H9 (cell line): Measurements from ENCODE around the gene SLC38A1. TPM values are rescaled to one million over a fixed set of nuclear protein-coding genes. Genes with fewer than 3 reads are reported as not detected.
A peak's percentile ranks its signal among the peaks of the same experiment; 100 is the strongest.

Experiments
- DNase-seq: peaks from one replicate; pipeline ENCODE4 v3.0.0-alpha.2; 2017
- H2AFZ ChIP-seq: one replicate; pipeline ENCODE4 v1.6.1; 2013; ENCODE audit warnings: mild to moderate bottlenecking, low read length, control low read depth, moderate library complexity
- H2AK5ac ChIP-seq: 2 replicates; pipeline ENCODE4 v1.6.1; 2013; ENCODE audit warnings: low read length, control low read depth, mixed read lengths; ENCODE audit not compliant: insufficient read length
- H2BK120ac ChIP-seq: one replicate; pipeline ENCODE4 v1.6.1; 2013; ENCODE audit warnings: low read depth, mild to moderate bottlenecking, low read length, control low read depth, inconsistent platforms; ENCODE audit not compliant: poor library complexity, severe bottlenecking
- H2BK12ac ChIP-seq: 2 replicates; pipeline ENCODE4 v1.6.1; 2013; ENCODE audit warnings: low read length, control low read depth, mixed read lengths, low read depth; ENCODE audit not compliant: insufficient read length
- H2BK15ac ChIP-seq: 2 replicates; pipeline ENCODE4 v1.6.1; 2013; ENCODE audit warnings: low read depth, low read length, control low read depth
- H2BK20ac ChIP-seq: one replicate; pipeline ENCODE4 v1.6.1; 2013; ENCODE audit warnings: low read depth, mild to moderate bottlenecking, low read length, control low read depth, inconsistent platforms; ENCODE audit not compliant: poor library complexity, severe bottlenecking
- H2BK5ac ChIP-seq: 2 replicates; pipeline ENCODE4 v1.6.1; 2013; ENCODE audit warnings: low read length, control low read depth, mixed read lengths; ENCODE audit not compliant: insufficient read length
- H3K14ac ChIP-seq: 2 replicates; pipeline ENCODE4 v1.6.1; 2013; ENCODE audit warnings: low read length, control low read depth; ENCODE audit not compliant: insufficient read depth
- H3K18ac ChIP-seq: 2 replicates; pipeline ENCODE4 v1.6.1; 2013; ENCODE audit warnings: low read depth, mild to moderate bottlenecking, mixed read lengths, low read length, control low read depth; ENCODE audit not compliant: insufficient read length
- H3K23ac ChIP-seq: 2 replicates; pipeline ENCODE4 v1.6.1; 2013; ENCODE audit warnings: low read length, control low read depth, mixed read lengths, low read depth; ENCODE audit not compliant: insufficient read length
- H3K23me2 ChIP-seq: 2 replicates; pipeline ENCODE4 v1.6.1; 2013; ENCODE audit warnings: low read depth, mild to moderate bottlenecking, mixed read lengths, low read length, control low read depth; ENCODE audit not compliant: insufficient read length, poor library complexity, severe bottlenecking
- H3K27ac ChIP-seq: 2 replicates; pipeline ENCODE4 v1.5.1; 2013; ENCODE audit warnings: low read length, control low read depth, mixed read lengths, low read depth; ENCODE audit not compliant: insufficient read length
- H3K27me3 ChIP-seq: 2 replicates; pipeline ENCODE4 v1.6.1; 2013; ENCODE audit warnings: low read length, control low read depth, inconsistent platforms; ENCODE audit not compliant: insufficient read depth
- H3K4ac ChIP-seq: 2 replicates; pipeline ENCODE4 v1.6.1; 2013; ENCODE audit warnings: low read depth, mild to moderate bottlenecking, control low read depth, inconsistent platforms, low read length, moderate library complexity
- H3K4me1 ChIP-seq: 2 replicates; pipeline ENCODE4 v1.6.1; 2013; ENCODE audit warnings: low read length, control low read depth, inconsistent platforms; ENCODE audit not compliant: insufficient read depth
- H3K4me2 ChIP-seq: 2 replicates; pipeline ENCODE4 v1.6.1; 2013; ENCODE audit warnings: low read length, control low read depth, mixed read lengths; ENCODE audit not compliant: insufficient read length, insufficient read depth
- H3K56ac ChIP-seq: 2 replicates; pipeline ENCODE4 v1.6.1; 2013; ENCODE audit warnings: low read depth, mild to moderate bottlenecking, mixed read lengths, low read length, control low read depth; ENCODE audit not compliant: insufficient read length
- H3K79me1 ChIP-seq: 2 replicates; pipeline ENCODE4 v1.6.1; 2013; ENCODE audit warnings: low read depth, mild to moderate bottlenecking, moderate library complexity, low read length, control low read depth, inconsistent platforms; ENCODE audit not compliant: insufficient read depth, poor library complexity, severe bottlenecking
- H3K79me2 ChIP-seq: 2 replicates; pipeline ENCODE4 v1.6.1; 2013; ENCODE audit warnings: low read length, control low read depth, inconsistent platforms; ENCODE audit not compliant: insufficient read depth
- H3K9ac ChIP-seq: 2 replicates; pipeline ENCODE4 v1.6.1; 2013; ENCODE audit warnings: low read length, control low read depth, mixed read lengths; ENCODE audit not compliant: insufficient read length; ENCODE audit errors: extremely low read depth
- H3K9me3 ChIP-seq: one replicate; pipeline ENCODE4 v1.6.1; 2013; ENCODE audit warnings: low read depth, low read length, inconsistent platforms; ENCODE audit not compliant: control insufficient read depth
- H3T11ph ChIP-seq: one replicate; pipeline ENCODE4 v1.6.1; 2013; ENCODE audit warnings: mild to moderate bottlenecking, low read length, control low read depth, inconsistent platforms
- H4K20me1 ChIP-seq: one replicate; pipeline ENCODE4 v1.6.1; 2013; ENCODE audit not compliant: control insufficient read depth, insufficient read length, insufficient read depth
- H4K5ac ChIP-seq: 2 replicates; pipeline ENCODE4 v1.6.1; 2013; ENCODE audit warnings: low read depth, mild to moderate bottlenecking, mixed read lengths, low read length, control low read depth; ENCODE audit not compliant: insufficient read length
- H4K8ac ChIP-seq: replicated peaks from 2 replicates; pipeline ENCODE4 v1.6.1; 2013; ENCODE audit warnings: low read length, control low read depth, mixed read lengths, low read depth; ENCODE audit not compliant: insufficient read length
- H4K91ac ChIP-seq: 2 replicates; pipeline ENCODE4 v1.6.1; 2013; ENCODE audit warnings: low read depth, mild to moderate bottlenecking, moderate library complexity, mixed read lengths, low read length, control low read depth; ENCODE audit not compliant: insufficient read length
- H3K27ac Mint-ChIP-seq, 3 experiments: 2 replicates in 2 of 3; 3 replicates in 1 of 3; pipeline ENCODE4 v1.8.0; 2020 to 2021; ENCODE audit warnings: mixed read lengths in 3 of 3, mild to moderate bottlenecking in 1 of 3, moderate library complexity in 1 of 3
- H3K27me3 Mint-ChIP-seq: 2 replicates; pipeline ENCODE4 v1.8.0; 2021; ENCODE audit warnings: low read depth, mild to moderate bottlenecking, moderate library complexity, mixed read lengths
- H3K36me3 Mint-ChIP-seq, 3 experiments: 2 replicates in 2 of 3; 3 replicates in 1 of 3; pipeline ENCODE4 v1.8.0; 2020 to 2021; ENCODE audit warnings: low read depth in 3 of 3, mixed read lengths in 3 of 3; ENCODE audit not compliant: insufficient read depth in 1 of 3
- H3K4me1 Mint-ChIP-seq, 2 experiments: 2 replicates each; pipeline ENCODE4 v1.8.0; 2020; ENCODE audit warnings: mixed read lengths in 2 of 2
- H3K4me3 Mint-ChIP-seq, 2 experiments: 2 replicates in 1 of 2; 3 replicates in 1 of 2; pipeline ENCODE4 v1.8.0; 2020 to 2021; ENCODE audit warnings: mild to moderate bottlenecking in 2 of 2, mixed read lengths in 2 of 2, moderate library complexity in 1 of 2
- H3K9me3 Mint-ChIP-seq, 2 experiments: 2 replicates in 1 of 2; 3 replicates in 1 of 2; pipeline ENCODE4 v1.8.0; 2020; ENCODE audit warnings: mild to moderate bottlenecking in 2 of 2, mixed read lengths in 2 of 2, moderate library complexity in 1 of 2
- WGBS: extraction: QIAGEN DNeasy Blood & Tissue Kit; methylation state at CpG from one replicate; pipeline ENCODE4 v1.1.7; 2013; ENCODE audit warnings: missing lambda C conversion rate, low lambda C conversion rate, mixed read lengths; ENCODE audit not compliant: insufficient read length; ENCODE audit errors: extremely low coverage; 5-methylcytosine and 5-hydroxymethylcytosine counted together
- total RNA-seq: library from RNA; stranded (reverse); gene quantifications from 2 replicates; pipeline ENCODE4 v1.2.1, GENCODE V29; 2021
- TF ChIP-seq, protein P1 (sequence below): fragments of 200-600 bp; sonication (generic); conservative IDR thresholded peaks from 3 replicates; pipeline ENCODE4 v1.8.0; 2021; ENCODE audit warnings: antibody characterized with exemption, mild to moderate bottlenecking

SLC38A1 gene
- total RNA-seq, 1 experiment from 2014 or later, result 216 TPM

DNA sequence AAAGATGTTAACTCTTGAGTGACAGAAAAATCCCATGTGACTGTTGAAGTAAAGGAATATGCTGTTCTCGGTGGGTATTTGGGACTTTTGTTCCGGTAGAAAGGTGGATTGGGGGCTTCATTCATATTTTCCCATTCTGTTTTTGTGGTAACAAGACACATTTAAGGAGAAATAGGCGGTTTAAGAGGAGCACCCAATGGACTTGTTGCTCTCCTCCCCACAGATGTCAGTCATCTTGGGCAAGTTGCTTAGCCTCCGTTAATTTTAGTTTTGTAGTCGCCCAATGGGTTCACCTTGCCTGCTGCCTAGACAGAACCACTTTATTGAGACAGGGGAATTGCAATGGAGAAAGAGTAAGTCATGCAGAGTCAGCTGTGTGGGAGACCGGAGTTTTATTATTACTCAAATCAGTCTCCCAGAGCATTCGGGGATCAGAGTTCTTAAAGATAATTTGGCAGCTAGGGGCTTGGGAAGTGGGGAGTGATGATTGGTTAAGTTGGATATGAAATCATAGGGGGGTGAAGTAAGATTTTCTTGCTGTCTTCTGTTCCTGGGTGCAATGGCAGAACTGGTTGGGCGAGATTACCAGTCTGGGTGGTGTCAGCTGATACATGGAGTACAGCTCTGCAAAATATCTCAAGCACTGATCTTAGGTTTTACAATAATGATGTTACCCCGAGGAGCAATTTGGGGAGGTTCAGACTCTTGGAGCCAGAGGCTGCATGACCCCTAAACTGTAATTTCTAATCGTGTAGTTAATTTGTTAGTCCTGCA lies 50.3 kb downstream of the SLC38A1 start:
- Histone ChIP-seq H3K9me3 (no peaks in the 10 kb centered on the region), H4K8ac (no peak overlapping the region), H3K79me1 (peaks cover 6% of the 10 kb centered on the region), H3K14ac (no peak overlapping the region), H4K5ac (no peak overlapping the region), H2BK15ac (no peak overlapping the region), H3K79me2 (peaks cover 2% of the 10 kb centered on the region; the same call in 1 of the 2 replicates), H3K56ac (no peak overlapping the region), H3K27ac (no peak overlapping the region), H2AFZ (no peak overlapping the region), H3K18ac (no peak overlapping the region), H2BK20ac (no peak overlapping the region), H4K91ac (no peak overlapping the region), H3K23ac (no peak overlapping the region), H2BK12ac (no peak overlapping the region), H3K4me1 (no peaks in the 10 kb centered on the region; the same call in 1 of the 2 replicates), H3T11ph (no peak overlapping the region), H4K20me1 (no peaks in the 10 kb centered on the region), H2AK5ac (no peak overlapping the region), H2BK120ac (no peak overlapping the region), H3K23me2 (no peaks in the 10 kb centered on the region), H3K9ac (no peak overlapping the region), H2BK5ac (no peak overlapping the region), H3K27me3 (no peaks in the 10 kb centered on the region), H3K4me2 (no peak overlapping the region), H3K4ac (no peak overlapping the region)
- Mint-ChIP-seq H3K4me3 (no peak overlapping the region), H3K27ac (peak overlapping the region; percentile 19 to 50 (median 31); a peak in 3 of 7 replicates), H3K36me3 (peaks cover 48 to 90% (median 55%) of the 10 kb centered on the region in 3 experiments; a peak in 6 of 7 replicates), H3K27me3 (no peaks in the 10 kb centered on the region), H3K4me1 (peaks cover 47 to 51% of the 10 kb centered on the region in 2 experiments), H3K9me3 (no peaks in the 10 kb centered on the region)
- no CpG with 5 or more reads among the region's 10 CpGs for WGBS
- TF ChIP-seq, protein P1, sequence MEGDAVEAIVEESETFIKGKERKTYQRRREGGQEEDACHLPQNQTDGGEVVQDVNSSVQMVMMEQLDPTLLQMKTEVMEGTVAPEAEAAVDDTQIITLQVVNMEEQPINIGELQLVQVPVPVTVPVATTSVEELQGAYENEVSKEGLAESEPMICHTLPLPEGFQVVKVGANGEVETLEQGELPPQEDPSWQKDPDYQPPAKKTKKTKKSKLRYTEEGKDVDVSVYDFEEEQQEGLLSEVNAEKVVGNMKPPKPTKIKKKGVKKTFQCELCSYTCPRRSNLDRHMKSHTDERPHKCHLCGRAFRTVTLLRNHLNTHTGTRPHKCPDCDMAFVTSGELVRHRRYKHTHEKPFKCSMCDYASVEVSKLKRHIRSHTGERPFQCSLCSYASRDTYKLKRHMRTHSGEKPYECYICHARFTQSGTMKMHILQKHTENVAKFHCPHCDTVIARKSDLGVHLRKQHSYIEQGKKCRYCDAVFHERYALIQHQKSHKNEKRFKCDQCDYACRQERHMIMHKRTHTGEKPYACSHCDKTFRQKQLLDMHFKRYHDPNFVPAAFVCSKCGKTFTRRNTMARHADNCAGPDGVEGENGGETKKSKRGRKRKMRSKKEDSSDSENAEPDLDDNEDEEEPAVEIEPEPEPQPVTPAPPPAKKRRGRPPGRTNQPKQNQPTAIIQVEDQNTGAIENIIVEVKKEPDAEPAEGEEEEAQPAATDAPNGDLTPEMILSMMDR, result no peak
- DNase-seq, result no peak
